GM18520 (cell line): Measurements from ENCODE around the gene CARD16.
"Not testable (repeated sequence)": the region's sequence is repeated elsewhere in the genome, so short reads cannot be mapped to it uniquely, and the experiment has no call there.

Experiments used
- ATAC-seq: cut with Tn5 transposase; IDR thresholded peaks from one replicate; pipeline ENCODE4 v1.9.1; 2021; ENCODE audit not compliant: unreplicated experiment

CARD16 gene

GRCh38 chr11:105044557-105045524 is at the start of gene CARD16:
CARD16 (minus strand) TSS chr11:105045335; CDS start chr11:105045297, 38 bp downstream.
- ATAC-seq: peak; percentile 99

GRCh38 chr11:105092256-105093239 is 47.4 kb upstream of the CARD16 start:
- ATAC-seq: no peak

GRCh38 chr11:105081412-105082150 is 36.4 kb upstream of the CARD16 start:
- ATAC-seq: no peak

GRCh38 chr11:105080171-105080906 is 35.2 kb upstream of the CARD16 start:
- not testable (repeated sequence) for ATAC-seq

- ATAC-seq: no peak
Observed at GRCh38 chr11:105078283-105078682, 33.1 kb upstream of the CARD16 start.

GRCh38 chr11:105077141-105077790 is 32.1 kb upstream of the CARD16 start:
- not testable (repeated sequence) for ATAC-seq

GRCh38 chr11:105074166-105074530 is 29.0 kb upstream of the CARD16 start:
- no peak for ATAC-seq

- ATAC-seq: no peak
Observed at GRCh38 chr11:105073456-105074165, 28.5 kb upstream of the CARD16 start.

- not testable (repeated sequence) for ATAC-seq
Observed at GRCh38 chr11:105072080-105072479, 26.9 kb upstream of the CARD16 start.

- ATAC-seq: no peak
Observed at GRCh38 chr11:105071089-105071732, 26.1 kb upstream of the CARD16 start.

GRCh38 chr11:105070306-105070705 is 25.2 kb upstream of the CARD16 start:
- ATAC-seq: no peak

- ATAC-seq: not testable (repeated sequence)
Observed at GRCh38 chr11:105069749-105070148, 24.6 kb upstream of the CARD16 start.

GRCh38 chr11:105063245-105063941 is 18.3 kb upstream of the CARD16 start:
- not testable (repeated sequence) for ATAC-seq

- ATAC-seq: no peak
Observed at GRCh38 chr11:105057432-105057831, 12.3 kb upstream of the CARD16 start.

- ATAC-seq: no peak
Observed at GRCh38 chr11:105056446-105056845, 11.3 kb upstream of the CARD16 start.

- ATAC-seq: no peak
Observed at GRCh38 chr11:105054723-105055493, 9.8 kb upstream of the CARD16 start.

GRCh38 chr11:105052487-105052886 is 7.4 kb upstream of the CARD16 start:
- no peak for ATAC-seq
